Measurements from ENCODE around the gene TRAPPC2L.
"Not testable (repeated sequence)": the region's sequence is repeated elsewhere in the genome, so short reads cannot be mapped to it uniquely, and the experiment has no call there.

The TRAPPC2L gene

DNA sequence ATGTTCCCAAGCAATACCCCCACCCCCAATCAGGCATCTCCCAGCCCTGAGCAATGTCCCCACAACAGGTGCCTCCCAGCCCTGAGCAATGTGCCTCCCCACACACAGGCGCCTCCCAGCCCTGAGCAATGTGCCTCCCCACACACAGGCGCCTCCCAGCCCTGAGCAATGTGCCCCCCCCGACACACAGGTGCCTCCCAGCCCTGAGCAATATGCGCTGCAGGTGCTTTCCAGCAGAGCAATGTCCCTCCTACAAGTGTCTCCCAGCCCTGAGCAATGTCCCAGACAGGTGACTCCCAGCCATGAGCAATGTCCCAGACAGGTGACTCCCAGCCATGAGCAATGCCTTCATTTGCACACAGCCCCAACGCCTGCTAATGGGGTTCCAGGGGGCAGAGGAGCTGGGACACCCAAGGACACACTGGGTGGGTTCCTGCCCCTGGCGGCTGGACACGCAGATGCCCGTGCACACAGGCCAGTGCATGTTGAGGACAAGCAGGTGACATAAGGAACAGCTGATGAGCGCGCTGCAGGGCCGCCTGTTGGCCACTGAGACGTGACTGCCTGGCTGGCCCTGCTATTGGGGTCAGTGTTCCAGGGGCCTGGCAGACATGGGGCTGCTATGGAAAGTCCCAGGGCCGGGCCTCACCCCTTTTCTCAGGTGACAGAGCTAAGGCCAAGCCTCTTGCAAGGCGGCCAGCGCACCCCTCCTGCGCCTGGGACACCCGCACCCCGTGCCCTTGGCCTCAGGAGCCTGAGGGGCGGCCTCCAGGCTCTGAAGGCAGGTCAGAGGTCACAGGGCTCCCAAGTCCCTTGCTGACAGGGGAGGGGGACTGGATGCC lies 36.4 kb downstream of the TRAPPC2L start:
- DNase-seq = no peak

DNA sequence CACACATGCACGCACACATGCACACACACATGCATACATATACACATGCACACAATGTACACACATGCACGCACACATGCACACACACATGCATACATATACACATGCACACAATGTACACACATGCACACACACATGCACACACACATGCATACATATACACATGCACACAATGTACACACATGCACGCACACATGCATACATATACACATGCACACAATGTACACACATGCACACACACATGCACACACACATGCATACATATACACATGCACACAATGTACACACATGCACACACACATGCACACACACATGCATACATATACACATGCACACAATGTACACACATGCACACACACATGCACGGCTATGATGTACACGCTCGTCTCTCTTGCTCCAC lies 37.3 kb downstream of the TRAPPC2L start:
- DNase-seq = not testable (repeated sequence)

DNA sequence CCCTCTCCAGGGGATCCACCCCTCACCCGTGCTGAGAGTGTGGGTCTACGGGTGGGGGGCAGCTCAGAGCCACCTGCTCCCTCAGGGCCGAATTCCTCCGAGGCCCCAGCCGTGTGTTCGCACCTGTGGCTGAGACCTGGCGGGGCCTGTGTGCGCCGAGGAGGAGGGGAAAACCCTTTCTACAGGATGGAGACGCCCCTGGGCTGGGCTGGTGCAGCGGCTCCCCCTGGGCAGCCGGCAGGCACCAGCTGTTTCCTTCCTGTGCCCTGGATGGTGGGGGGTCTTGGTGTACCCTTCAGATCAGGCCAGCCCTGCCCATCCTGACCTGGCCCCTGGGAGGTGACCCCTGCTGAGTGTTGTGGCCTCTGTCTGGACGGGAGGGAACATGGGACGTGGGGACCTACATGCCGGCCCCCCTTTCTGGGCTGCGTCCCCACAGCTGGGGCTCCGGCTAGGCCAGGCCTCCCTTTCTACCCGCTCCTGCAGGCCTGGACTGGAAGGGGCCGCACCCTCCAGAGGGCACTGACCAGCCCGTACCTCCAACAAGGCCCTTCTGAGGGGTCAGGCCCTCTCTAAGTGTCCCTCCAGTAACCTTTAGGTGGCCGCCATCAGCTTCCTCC lies 37.9 kb downstream of the TRAPPC2L start:
- no peak for DNase-seq

DNA sequence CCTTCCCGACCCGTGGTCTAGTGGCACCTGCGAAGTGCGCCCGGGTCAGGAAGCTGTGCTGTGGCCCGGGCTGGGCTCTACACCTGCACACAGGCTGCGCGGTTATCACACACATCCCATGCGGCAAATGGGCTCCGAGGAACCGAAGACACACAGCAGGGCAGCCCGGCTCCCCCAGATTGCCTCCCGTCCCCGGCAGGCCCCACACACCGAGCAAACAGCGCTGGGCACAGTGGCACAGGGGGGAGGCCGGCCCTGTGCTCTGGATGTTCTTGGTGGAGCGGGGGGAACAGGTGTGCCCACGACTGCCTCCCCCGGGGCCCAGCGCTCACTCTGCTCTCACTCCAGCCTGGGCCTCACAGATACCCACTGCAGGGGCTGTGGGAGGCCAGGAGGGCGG lies 38.4 kb downstream of the TRAPPC2L start:
- no peak for DNase-seq

DNA sequence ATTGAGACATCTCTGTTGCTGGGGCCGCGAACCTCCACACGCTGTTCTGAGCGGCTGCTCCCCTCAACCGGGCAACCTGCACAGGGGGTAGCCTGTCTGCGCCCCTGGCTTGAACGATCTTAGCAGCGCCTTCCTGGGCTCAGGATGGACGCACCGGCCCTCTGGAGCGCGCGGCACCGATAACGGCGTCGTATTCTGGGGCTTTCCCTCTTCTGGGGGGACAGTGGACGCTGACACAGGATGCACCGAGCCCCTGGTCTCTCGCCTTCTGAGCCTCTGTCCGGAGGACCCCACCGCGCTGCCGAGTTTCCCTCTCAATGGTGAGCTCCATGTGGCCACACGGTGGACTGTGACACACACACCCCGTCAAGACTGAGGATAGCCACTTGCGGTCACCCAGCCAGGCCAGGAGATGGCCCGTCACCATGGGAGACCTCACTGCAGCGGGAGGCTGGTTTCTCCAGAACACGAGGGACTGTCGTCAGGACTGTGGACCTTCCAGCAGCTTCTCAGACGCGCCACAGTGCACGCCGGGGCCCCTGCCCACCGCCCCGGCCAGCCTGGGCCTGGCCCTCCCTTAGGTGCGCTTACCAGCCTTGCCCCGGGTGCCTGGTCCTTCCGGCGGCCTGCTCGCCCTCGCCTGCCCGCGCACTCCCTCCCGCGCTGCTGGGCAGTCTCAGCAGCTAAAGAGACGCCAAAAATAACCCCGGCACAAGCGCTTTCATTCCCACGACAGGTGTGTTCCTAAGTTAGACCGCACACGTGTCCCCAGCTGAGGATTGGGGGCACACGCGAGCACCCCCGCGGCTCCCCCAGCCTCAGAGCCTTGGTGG lies 39.5 kb downstream of the TRAPPC2L start:
- DNase-seq = no peak

DNA sequence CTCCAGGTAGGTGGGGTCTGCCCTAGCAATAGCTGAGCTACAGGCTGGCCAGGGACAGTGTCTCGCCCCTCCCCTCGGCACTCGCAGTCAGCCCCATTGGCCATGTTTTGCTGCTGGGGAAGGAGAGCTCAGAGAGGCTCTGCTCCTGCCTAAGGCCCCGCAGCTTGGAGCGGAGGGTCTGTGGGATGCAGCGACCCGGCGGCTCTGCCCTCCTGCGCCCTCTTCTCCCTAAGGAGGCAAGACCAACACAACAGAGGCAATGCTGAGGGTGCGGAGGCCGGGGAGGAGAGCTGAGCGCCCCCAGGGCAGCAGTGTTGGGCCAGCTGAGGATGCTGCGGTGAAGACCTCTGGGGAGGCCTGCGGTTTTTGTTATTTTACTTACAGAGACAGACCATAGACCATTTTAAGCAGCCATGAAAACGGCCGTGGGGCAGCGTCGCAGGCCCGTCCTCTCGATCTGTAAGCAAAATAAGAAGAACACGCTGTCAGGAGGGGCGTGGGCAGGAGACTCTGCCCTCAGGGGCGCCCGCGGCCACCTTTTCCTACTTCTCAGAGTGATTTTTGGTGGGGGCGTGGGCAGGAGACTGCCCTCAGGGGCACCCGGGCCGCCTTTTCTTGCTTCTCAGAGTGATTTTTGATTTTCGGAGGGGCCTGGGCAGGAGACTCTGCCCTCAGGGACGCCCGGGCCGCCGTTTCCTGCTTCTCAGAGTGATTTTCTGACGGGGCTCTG lies 40.9 kb downstream of the TRAPPC2L start:
- DNase-seq = no peak

DNA sequence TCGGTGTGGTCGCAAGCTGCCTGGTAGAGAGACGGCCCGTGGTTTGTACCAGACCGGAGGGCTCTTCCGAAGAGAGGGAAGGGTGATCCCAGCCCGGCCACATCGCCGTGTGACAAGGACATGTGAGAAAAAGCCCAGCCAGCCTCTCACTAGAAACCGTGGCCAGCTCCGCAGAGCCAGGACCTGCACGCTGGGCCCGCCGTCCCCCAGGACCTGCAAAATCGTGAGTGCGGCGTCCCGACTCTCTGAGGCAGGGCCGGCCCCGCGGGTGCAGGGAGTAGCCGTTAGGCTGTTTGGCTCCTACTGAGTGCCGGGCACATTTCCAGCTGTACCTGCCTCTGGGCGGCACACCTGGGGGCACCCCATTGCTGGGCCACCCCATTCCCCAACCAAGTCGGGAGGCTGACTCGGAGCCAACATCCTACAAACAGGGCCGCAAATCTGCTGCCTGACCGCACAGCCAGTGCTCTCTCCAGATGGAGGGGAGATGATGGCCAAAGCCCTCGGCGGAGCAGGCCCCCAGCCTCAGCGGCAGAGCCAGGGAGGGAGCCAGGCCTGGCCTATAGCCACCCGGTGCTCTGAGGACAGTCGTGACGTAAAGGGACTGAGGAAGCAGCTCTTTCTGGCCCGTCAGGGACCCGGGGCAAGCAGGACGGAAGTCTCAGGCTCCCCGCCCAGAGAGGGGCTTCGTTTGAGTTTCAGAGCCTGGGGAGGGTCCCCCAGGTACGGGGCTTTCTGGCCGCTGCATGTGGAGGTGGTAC lies 43.2 kb downstream of the TRAPPC2L start:
- DNase-seq = no peak

DNA sequence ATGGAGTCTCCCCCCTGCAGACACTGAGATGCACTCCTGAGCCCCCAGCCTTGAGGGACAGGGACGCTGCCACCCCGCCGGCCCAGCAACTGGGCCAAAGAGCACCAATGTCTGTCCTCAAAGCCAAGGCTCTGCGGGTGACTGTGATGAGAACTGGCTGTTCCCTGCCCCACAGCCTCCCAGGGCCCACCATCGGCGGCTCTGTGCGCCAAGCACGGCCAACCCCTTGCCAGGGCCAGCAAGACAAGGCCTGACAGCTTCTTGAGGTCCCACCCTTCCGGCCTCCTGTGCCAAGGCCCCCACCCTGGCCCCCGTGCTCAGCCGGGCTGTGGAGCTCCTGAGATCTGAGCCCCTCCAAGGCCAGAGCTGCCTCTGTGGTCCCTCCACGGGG lies 43.7 kb downstream of the TRAPPC2L start:
- DNase-seq = no peak

DNA sequence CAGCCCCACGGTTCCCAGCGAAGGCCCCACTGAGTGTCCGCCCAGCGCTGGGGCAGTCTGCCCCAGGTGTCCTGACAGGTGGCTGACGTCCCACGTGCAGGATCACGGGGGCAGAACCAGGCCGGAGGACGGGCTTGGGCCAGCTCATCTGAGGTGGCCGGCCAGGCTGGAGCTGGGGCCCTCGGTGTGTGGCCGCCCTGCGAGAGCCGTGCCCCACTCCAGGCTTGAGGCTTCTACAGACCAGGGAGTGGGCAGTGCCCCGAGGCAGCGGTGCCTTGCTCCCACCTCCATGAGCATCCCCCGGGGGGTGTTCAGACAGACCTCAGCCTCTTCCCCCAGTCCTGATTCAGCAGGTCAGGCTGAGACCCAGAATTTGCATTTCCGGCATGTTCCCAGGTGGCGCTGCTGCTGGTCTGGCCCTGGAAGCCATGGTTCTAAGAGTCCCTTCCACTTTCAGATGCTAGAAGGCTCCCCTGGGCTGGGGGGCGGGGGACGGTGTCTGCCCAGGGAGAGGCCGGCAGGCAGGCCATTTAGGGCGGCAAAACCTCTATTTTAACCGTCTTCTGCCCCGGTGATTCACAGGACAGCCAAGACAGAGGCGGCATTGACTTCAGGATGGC lies 44.9 kb downstream of the TRAPPC2L start:
- no peak for DNase-seq

DNA sequence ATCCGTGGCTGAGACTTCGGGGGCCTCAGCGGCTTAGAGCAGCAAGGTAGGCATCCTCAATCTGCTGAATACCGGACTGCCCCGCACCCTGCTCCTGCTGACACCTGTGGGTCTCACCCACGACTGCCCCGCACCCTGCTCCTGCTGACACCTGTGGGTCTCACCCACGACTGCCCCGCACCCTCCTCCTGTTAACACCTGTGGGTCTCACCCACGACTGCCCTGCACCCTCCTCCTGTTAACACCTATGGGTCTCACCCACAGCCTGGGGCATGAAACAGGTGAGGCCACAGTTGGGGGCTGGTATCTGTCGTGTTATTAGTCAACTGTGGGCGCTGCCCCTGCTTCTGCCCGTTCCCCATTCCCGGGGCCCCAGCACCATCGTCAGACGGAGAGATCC lies 45.8 kb downstream of the TRAPPC2L start:
- no peak for DNase-seq

DNA sequence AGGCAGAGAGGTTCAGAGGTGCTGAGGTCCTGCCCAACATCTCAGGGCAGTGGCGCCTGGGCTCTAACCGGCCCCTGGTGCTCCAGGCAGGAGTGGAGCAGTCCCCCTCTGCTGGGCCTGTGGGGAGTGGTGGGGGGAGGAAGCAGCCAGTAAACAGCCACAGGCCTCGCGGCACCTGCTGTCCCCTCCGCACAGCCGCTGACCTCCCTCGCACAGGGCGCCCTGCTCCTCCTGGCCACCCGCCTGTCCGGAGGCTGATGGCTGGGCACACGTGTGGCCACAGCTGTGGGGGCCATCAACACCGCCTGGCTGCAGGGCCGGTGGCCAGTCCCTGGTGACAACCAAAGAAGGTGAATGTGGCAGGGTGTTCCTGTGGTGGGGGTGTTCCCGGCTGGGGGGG lies 46.3 kb downstream of the TRAPPC2L start:
- no peak for DNase-seq

DNA sequence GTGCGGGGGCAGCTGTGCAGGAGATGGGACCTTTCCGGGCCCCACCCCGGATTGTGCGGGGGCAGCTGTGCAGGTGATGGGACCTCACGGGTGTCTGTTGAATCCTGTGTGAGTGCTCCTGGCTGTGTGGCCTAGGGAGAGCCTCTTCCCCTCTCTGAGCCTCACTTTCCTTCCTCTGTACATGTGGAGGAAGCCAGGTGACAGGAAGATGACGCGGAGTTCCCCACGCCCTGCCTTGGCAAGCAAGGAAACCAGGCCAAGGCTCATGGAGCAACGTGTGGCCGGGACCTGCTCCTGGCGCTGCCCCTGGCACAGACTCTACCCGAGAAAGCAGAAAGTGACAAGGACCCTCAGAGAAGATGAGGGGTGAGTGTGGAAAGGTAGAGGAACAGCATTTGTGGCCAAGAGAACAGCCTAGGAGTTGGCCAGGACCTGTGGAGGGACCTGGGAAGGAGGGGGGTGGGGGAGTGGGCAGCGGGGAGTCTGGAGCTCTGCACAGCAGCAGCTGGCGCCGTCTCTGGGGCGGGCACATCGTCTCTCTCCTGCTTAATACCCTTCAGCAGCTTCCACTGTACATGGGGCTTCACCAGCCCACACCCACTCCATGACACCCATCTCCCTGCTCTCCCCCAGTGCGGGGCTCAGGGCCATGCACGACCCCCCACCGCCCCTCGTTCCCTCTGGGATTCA lies 47.9 kb downstream of the TRAPPC2L start:
- DNase-seq = no peak

DNA sequence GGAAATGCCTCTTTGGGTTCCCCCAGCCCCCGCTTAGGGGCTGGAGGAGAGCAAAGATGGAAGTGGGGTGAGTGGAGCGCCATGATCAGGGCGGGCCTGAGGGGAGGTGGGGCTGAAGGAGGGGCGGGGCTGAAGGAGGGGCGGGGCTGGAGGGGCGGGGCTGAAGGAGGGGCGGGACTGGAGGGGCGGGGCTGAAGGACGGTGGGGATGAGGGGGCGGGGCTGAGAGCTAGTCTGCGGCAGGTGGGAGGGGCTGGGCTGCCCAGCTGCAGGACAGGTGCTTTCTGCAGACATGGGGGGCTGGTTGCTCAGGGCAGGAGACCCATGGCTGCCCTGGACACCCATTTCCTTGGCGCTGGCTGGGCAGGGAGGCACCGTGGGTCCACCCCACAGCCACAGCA lies 48.6 kb downstream of the TRAPPC2L start:
- no peak for DNase-seq

DNA sequence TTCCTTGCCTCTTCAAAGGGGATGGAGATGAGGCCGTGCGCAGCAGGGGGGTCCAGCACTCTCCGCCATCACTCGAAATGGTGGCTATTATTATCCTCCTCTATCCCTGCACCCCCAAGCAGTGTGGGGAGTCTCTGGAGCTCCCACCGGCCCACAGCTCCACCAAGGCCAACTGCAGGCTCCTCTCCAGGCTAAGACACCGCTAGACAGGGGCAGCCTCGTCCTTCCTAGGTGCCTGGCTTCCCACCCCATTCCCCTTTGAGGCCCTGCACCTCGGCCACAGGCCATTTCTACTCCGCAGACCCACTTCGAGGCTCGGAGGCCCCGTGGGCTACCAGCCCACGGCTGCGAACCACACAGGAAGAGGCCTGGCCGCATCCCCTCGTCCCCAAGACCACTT lies 49.1 kb downstream of the TRAPPC2L start:
- DNase-seq = no peak

DNA sequence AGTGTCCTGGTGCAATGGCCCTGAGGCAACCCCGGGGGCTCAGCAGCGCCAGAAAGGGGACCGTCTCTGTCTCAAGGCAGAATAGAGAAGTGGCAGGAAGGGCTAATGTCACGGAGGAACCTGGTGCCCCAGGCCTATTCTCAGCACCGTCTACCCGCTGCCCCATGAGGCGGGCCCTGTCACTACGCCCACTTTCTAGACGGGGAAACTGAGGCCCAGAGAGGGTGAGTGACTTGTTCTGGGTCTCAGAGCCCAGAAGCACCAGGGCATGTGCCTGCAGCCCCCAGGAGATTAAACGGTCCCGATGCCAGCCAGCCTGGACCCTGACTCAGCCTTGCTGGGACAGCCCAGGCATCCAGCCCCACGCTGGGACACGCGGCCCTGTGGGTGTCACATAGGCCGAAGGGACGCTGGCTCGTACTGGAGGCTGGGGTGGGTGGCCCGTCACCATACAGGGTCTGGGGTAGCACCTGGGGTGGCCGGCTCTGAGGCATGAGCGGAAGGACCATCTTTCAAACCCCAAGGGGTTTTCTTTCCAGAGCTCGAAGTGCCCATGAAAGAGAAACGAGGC lies 49.7 kb downstream of the TRAPPC2L start:
- no peak for DNase-seq

DNA sequence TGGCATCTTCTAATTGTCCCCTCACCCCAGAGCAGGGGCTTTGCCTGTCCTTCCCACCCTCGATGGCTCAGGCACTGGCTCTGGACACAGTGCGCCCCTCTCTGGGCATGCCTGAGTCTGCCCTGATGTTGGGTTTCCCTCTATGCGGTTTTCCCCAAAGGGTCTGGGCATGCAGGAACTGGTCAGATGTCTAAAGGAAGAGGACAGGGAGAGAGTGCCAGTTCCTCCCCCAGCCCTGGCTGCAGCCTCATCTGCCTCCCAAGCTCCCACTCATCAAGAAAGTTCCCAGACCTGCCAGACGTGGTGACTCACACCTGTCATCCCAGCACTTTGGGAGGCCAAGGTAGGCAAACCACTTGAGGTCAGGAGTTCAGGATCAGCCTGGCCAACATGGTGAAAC lies 50.8 kb downstream of the TRAPPC2L start:
- peak; percentile 24 for DNase-seq

DNA sequence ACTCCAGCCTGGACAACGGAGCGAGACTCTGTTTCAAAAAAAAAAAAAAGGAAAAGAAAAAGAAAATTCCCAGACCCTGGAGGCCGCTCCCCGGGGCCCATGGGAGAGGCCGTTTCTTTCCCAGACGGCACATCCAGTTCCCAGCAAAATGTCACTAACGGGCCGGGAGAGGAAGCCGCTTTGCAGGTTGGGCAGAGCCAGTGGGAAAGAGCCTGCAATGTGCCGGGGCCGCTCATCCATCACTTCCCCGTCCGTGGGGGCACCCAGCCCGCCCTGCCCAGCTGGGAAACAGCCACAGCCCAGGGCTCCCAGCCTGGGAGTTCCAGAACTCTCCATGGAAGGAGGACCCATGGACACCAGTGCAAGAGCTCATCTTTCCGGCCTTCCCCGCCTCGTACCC lies 51.4 kb downstream of the TRAPPC2L start:
- DNase-seq = no peak

DNA sequence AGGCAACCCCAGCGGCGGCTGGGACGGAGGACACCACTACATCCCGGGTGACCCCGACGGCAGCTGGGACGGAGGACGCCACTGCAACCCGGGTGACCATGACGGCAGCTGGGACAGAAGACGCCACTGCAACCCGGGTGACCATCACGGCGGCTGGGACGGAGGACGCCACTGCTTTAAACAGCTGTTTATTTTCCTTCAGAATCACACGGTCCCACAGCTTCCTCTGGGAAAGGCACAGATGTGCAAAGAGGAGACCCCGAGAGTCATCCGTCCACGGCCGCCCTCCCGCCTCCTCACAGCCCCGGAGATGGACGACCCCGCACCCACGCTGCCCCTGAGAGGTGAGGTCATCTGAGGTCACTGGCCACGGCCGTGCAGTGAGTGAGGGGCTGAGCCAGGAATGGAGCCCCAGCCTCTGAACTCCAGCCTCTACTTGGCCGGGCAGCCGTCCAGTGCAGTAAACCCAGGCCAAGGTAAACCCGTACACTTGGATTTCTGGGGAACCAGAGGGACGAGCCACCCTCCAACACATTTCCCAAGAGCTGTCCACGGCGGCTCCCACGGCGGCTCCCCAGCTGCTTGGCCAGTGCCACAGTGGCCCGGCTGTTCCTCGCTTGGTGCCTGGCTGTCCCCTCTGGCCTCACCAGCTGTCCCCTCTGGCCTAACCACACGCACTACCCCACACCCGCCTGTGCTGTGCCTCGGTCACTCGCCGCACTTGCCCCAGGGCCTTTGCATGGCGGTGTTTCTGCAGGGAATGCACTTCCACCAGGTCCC lies 52.7 kb downstream of the TRAPPC2L start:
- DNase-seq = no peak

DNA sequence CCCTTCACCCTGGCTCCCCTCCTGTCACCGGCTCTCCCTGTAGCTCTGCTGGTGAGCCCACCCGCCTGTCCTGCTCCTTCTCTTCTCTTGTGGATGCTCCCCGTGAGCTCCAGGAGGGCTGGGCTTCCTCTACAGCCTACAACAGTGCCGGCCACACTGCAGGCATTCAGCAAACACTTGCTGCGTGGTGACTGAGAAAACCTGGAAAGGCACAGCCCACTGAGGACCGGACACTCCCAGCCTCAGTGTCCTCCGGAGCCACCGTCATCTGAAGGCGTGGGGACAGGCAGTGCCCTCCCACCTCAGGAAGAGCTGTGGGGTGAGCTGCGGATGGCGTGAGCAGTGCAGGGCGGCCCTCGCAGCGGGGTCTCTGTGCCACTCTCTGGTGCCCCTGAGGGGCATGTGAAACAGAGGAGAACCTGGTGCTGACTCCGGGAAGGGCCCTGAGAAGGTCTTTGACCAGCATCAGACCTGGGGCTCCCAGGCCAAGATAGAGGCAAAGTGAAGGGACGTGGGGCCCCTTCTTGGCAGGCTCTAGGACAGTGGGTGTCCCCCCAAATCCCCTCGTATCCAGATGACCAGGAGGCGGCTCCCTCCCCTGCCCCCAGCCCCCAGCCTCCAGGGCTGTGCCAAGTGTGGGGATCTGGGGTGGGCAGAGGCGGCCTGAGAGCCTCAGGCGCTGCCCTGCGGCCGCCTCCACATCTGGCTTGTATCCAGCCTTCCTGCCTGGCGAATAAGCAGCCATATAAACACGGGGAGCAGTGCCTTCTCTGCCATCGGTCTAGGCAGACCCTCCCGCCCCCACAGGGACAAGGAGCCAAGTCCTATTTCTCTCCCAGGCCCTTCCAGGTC lies 53.6 kb downstream of the TRAPPC2L start:
- DNase-seq = no peak

Measured in fibroblast of skin of back (primary cell).